GM18502 (cell line): Measurements from ENCODE around the gene PLPP3.

ENCODE experiments used
- ATAC-seq: cut with Tn5 transposase; IDR thresholded peaks from one replicate; pipeline ENCODE4 v1.9.1; 2021; ENCODE audit warnings: mild to moderate bottlenecking; ENCODE audit not compliant: unreplicated experiment, poor library complexity

PLPP3 gene

GRCh38 chr1:56446531-56447098 lies 132.7 kb downstream of the PLPP3 start:
- ATAC-seq = no peak

GRCh38 chr1:56444960-56445646 lies 134.3 kb downstream of the PLPP3 start:
- ATAC-seq = no peak
